Activated naive CD8-positive, alpha-beta T cell (primary cell): ENCODE measurements around the gene LGALS7B.
"Not testable (repeated sequence)": the region's sequence is repeated elsewhere in the genome, so short reads cannot be mapped to it uniquely, and the experiment has no call there.

Source experiments
- H3K27ac Mint-ChIP-seq: one replicate; pipeline ENCODE4 v1.8.0; 2021; ENCODE audit warnings: mixed read lengths
- H3K27me3 Mint-ChIP-seq: one replicate; pipeline ENCODE4 v1.8.0; 2021; ENCODE audit warnings: mixed read lengths
- H3K36me3 Mint-ChIP-seq: one replicate; pipeline ENCODE4 v1.8.0; 2021; ENCODE audit warnings: mixed read lengths
- H3K4me1 Mint-ChIP-seq: one replicate; pipeline ENCODE4 v1.8.0; 2021; ENCODE audit warnings: low read depth, mixed read lengths
- H3K4me3 Mint-ChIP-seq: one replicate; pipeline ENCODE4 v1.8.0; 2021; ENCODE audit warnings: mild to moderate bottlenecking, mixed read lengths
- H3K9me3 Mint-ChIP-seq: one replicate; pipeline ENCODE4 v1.8.0; 2021; ENCODE audit warnings: low read depth, mixed read lengths

Gene LGALS7B

DNA sequence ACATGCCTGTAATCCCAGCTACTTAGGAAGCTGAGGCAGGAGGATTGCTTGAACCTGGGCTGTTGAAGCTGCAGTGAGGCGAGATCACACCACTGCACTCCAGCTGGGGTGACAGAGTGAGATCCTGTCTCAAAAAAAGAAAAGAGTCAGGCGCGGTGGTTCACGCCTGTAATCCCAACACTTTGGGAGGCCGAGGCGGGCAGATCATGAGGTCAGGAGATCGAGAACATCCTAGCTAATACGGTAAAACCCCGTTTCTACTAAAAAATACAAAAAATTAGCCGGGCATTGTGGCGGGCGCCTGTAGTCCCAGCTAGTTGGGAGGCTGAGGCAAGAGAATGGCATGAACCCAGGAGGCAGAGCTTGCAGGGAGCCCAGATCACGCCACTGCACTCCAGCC is 6.8 kb upstream of the LGALS7B start:
- not testable (repeated sequence) for H3K27me3 Mint-ChIP-seq, H3K9me3 Mint-ChIP-seq, H3K4me3 Mint-ChIP-seq, H3K27ac Mint-ChIP-seq, H3K4me1 Mint-ChIP-seq, H3K36me3 Mint-ChIP-seq

DNA sequence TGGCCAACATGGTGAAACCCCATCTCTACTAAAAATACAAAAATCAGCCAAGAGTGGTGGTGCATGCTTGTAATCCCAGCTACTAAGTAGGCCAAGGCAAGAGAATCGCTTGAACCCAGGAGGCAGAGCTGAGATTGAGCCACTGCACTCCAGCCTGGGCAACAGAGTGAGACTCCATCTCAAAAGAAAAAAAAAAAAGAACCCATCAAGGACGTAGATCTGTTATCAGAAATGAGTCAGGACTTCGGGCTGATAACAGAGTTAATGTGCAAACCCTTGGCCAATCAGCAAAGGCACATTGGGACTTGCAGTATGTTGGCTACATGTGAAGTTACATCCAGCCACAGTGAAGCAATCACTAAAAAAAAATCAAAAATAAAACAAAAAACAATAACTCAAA is 4.8 kb upstream of the LGALS7B start:
- Mint-ChIP-seq H3K9me3 (no peaks in the 10 kb centered on the region), H3K27me3 (no peaks in the 10 kb centered on the region), H3K27ac (no peak overlapping the region), H3K36me3 (no peaks in the 10 kb centered on the region), H3K4me1 (no peaks in the 10 kb centered on the region), H3K4me3 (no peak overlapping the region)

DNA sequence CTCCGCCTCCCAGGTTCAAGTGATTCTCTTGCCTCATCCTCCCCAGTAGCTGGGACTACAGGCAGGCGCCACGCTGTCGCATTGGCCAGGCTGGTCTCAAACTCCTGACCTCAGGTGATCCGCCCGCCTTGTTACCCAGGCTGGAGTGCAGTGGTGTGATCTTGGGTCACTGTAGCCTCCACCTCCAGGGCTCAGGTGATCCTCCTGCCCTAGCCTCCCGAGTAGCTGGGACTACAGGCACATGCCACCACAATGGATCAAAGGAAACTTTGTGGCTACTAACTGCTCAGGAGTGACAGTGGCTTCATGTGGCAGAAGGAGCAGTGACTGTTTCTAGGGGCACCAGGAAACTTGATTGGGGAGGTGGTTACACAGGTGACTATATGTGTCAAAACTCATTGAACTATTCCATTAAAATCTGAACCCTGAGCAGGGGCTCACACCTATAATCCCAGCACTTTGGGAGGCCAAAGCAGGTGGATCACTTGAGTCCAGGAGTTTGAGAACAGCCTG is 3.8 kb upstream of the LGALS7B start:
- Mint-ChIP-seq H3K4me1 (no peaks in the 10 kb centered on the region), H3K27me3 (no peaks in the 10 kb centered on the region), H3K27ac (no peak overlapping the region), H3K4me3 (no peak overlapping the region), H3K36me3 (no peaks in the 10 kb centered on the region), H3K9me3 (no peaks in the 10 kb centered on the region)

DNA sequence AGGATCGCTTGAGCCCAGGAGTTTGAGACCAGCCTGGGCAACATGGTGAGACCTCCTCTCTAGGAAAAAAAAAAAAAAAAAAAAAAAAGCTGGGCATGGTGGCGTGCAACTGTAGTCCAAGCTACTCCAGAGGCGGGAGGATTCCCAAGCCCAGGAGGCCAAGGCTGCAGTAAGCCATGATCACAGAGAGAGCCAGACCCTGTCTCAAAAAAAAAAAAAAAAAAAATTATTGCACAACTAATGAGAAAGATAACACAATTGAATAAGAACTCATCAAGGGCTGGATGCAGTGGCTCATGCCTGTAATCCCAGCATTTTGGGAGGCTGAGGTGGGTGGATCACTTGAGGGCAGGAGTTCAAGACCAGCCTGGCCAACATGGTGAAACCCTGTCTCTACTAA is 2.9 kb upstream of the LGALS7B start:
- not testable (repeated sequence) for H3K9me3 Mint-ChIP-seq, H3K27me3 Mint-ChIP-seq, H3K4me3 Mint-ChIP-seq, H3K27ac Mint-ChIP-seq, H3K4me1 Mint-ChIP-seq, H3K36me3 Mint-ChIP-seq

DNA sequence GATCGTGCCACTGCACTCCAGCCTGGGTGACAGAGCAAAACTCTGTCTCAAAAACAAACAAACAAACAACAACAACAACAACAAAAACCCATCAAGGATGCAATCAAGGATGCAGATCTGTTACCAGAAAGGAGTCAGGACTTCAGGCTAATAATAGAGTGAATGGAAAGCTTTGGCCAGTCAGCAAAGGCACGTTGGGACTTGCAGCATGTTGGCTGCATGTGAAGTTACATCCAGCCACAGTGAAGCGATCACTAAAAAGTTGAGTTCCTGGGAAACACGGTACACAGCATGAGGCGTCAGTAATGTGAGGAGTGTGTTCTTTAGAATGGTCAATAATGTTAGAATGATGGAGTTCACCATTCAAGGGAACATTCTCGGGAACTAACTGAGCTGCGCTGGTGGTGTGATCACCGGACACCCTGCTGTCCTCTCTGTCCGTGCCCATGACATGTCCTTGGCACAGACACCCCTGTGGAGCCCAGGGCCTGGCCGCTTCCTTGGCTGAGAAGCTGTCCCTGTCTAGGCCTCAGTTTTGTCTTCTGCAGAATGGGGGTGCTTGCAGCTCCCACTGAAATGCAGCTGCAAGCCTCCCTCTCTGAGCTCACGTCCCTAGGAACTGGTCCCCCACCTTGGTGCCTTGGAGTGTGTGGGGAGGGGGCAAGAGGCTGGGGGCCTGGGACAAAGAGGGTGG is 2.3 kb upstream of the LGALS7B start:
- Mint-ChIP-seq H3K4me3 (no peak overlapping the region), H3K27me3 (no peaks in the 10 kb centered on the region), H3K36me3 (no peaks in the 10 kb centered on the region), H3K4me1 (no peaks in the 10 kb centered on the region), H3K27ac (no peak overlapping the region), H3K9me3 (no peaks in the 10 kb centered on the region)

DNA sequence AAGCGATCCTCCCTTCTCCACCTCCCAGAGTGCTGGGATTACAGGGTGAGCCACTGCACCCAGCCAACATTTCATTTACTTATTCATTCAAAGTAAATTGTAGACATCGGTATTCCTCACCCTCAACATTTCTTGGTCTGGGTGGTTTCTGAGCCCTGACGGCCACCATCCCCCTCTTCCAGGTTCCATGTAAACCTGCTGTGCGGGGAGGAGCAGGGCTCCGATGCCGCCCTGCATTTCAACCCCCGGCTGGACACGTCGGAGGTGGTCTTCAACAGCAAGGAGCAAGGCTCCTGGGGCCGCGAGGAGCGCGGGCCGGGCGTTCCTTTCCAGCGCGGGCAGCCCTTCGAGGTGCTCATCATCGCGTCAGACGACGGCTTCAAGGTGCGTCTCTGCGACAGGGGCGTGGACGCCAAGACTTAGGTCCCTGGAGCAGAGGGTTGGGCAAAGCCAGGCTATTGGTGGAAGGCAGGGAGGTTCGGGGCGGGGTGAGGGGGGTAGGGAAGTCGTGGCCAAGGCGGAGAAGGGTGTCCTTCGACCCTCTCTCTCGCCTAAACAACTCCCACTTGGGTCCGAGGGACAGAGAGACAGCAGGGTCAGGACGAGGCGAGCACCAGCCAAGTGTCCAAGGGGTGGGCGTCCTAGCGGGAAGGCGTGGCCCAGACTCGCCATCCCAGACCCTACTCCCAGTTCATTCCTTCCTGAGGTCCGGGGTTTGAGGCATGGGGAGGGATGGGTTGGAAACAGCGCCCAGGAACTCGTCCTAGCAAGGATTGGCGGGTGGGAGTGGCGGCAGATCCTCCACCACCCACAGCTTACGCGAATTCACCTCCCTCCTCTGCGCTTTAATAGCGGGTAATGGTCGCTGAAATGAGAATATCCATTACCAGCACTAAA is 1.8 kb downstream of the LGALS7B start:
- H3K27ac Mint-ChIP-seq, H3K4me1 Mint-ChIP-seq, H3K27me3 Mint-ChIP-seq, H3K36me3 Mint-ChIP-seq, H3K9me3 Mint-ChIP-seq, H3K4me3 Mint-ChIP-seq: not testable (repeated sequence)

DNA sequence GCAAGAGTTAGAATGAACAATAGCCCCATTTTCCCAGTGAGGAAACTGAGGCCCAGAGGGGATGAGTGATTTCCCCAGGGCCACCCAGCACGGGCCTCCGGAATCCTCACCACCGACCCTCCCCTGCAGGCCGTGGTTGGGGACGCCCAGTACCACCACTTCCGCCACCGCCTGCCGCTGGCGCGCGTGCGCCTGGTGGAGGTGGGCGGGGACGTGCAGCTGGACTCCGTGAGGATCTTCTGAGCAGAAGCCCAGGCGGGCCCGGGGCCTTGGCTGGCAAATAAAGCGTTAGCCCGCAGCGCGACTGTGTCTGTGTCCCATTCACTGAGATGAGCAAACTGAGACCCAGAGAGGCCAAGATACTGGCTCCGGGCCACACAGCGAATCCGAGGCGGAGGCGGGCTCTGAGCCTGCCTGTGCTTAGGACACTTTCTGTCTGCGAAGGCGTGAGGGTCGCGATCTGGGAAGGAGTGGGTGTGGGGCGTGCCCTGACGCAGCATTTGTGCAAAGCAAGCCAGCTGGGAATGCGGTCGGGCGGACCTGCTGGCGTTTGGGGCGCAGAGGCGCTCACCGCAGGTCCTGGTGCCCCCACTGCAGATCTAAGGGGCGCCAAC is 2.6 kb downstream of the LGALS7B start:
- H3K9me3 Mint-ChIP-seq, H3K36me3 Mint-ChIP-seq, H3K27me3 Mint-ChIP-seq, H3K4me3 Mint-ChIP-seq, H3K27ac Mint-ChIP-seq, H3K4me1 Mint-ChIP-seq: not testable (repeated sequence)

DNA sequence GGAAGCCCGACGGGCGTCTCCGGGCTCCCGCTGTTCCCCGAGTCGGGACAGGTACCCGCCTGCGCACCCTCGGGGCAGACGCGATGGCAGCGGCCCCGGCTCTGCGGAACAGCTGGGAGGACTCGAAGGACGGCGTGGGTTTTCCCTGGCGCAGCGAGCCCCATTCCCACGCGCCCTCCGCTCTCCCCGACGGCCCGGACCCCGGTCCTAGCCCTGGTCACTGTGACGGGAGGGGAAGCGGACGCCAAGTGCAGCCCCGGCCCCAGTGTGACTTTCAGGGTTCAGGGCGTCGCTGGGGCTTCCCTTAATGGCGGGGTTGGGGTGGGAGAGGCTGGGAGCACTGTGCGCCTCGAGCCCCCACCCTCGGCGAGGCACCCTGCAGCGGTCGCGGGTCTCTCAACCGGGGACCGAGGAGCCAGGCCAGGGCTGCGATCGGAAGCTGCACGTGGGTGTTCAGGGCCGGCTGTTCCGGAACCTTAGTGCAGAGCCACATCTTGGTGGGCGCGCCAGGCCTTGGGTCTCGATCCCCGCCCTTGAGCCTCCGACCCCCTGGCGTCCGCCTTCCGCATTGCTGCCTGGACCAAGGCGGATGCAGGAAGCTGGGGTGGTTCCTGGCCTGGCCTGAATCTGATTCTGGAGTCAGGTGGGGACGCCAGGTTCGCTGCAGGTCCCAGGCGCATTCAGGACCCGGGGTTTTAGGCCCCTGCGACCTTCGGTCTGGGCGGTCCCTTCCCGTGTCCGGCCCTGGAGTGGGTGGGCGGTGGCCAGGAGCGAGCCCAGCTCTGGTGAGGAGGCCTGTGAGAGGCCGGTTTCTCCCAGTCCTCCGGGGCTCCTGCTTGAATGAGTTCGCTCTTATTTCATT is 3.5 kb downstream of the LGALS7B start:
- Mint-ChIP-seq H3K4me1 (peaks cover 3% of the 10 kb centered on the region), H3K27ac (no peak overlapping the region), H3K4me3 (peak overlapping the region; percentile 72), H3K36me3 (no peaks in the 10 kb centered on the region), H3K9me3 (no peaks in the 10 kb centered on the region), H3K27me3 (no peaks in the 10 kb centered on the region)

DNA sequence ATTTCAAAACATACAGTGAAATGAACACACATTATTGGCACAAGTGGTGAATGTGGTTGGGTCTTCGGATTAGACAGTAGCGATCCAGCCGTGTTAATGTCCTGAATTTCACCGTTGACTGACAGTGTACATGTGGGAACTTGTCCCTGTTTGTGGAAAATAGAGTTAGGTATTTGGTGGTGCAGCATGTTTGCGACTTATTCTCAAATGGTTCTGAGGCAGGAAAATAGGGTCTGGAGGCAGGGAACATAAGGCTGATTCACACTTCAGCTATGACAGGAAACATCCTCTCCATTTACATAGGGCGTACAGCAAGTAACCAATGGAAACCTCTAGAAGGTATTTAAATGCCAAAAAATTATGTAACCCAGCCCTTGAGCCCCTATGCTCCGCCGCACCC is 4.2 kb downstream of the LGALS7B start:
- Mint-ChIP-seq H3K9me3 (no peaks in the 10 kb centered on the region), H3K36me3 (no peaks in the 10 kb centered on the region), H3K4me3 (peak overlapping the region; percentile 72), H3K27ac (no peak overlapping the region), H3K27me3 (no peaks in the 10 kb centered on the region), H3K4me1 (peaks cover 3% of the 10 kb centered on the region)

DNA sequence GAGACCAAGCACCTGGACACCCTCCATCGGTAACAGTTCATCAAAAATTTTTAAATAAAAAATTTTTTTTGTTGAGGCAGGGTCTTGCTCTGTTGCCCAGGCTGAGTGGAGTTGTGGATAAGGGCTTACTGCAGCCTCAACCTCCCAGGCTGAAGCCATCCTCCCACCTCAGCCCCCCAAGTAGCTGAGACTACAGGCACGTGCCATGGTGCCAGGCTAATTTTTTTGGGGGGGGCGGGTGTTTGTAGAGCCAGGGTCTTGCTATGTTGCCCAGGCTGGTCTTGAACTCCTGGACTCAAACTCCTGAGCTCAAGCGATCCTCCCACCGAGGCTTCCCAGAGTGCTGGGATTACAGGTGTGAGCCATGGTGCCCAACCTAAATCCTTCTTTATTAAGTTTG is 4.7 kb downstream of the LGALS7B start:
- H3K4me1 Mint-ChIP-seq = peaks cover 3% of the 10 kb centered on the region
- H3K36me3 Mint-ChIP-seq = no peaks in the 10 kb centered on the region
- H3K27ac Mint-ChIP-seq = no peak overlapping the region
- H3K9me3 Mint-ChIP-seq = no peaks in the 10 kb centered on the region
- no peaks in the 10 kb centered on the region for H3K27me3 Mint-ChIP-seq
- H3K4me3 Mint-ChIP-seq = no peak overlapping the region

DNA sequence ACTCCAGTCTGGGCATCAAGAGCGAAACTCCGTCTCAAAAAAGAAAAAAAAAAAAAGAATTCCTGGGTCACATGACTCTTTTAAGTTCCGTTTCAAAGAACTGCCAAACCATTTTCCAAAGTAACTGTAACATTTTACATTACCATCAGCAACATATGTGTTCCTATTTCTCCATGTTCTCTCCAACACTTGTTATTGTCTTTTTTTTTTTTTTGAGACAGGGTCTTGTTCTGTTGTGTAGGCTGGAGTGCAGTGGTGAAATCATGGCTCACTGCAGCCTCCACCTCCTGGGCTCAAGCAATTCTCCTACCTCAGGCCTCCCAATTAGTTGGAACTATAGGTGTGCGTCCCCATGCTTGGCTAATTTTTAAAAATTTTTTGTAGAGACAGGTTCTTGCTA is 6.5 kb downstream of the LGALS7B start:
- Mint-ChIP-seq H3K27me3 (no peaks in the 10 kb centered on the region), H3K27ac (no peak overlapping the region), H3K4me3 (no peak overlapping the region), H3K36me3 (no peaks in the 10 kb centered on the region), H3K9me3 (no peaks in the 10 kb centered on the region), H3K4me1 (peaks cover 3% of the 10 kb centered on the region)

DNA sequence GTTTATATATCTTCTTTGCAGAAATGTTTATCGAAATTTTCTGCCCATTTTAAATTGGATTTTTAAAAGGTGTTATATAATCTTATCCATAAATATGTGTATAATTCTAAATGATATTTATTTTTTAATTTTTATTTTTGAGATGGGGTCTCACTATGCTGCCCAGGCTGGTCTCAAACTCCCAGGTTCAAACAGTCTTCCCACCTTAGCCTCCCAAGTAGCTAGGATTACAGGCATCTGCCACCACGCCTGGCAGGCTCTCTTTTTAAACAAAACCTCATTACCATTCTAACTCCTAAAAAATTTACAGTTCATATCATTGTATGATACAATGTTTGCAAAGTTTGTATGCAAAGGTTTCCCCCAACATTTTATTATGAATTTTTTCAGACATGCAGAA is 7.2 kb downstream of the LGALS7B start:
- H3K9me3 Mint-ChIP-seq = no peaks in the 10 kb centered on the region
- no peaks in the 10 kb centered on the region for H3K27me3 Mint-ChIP-seq
- H3K4me3 Mint-ChIP-seq = no peak overlapping the region
- H3K27ac Mint-ChIP-seq = no peak overlapping the region
- peaks cover 3% of the 10 kb centered on the region for H3K4me1 Mint-ChIP-seq
- no peaks in the 10 kb centered on the region for H3K36me3 Mint-ChIP-seq

DNA sequence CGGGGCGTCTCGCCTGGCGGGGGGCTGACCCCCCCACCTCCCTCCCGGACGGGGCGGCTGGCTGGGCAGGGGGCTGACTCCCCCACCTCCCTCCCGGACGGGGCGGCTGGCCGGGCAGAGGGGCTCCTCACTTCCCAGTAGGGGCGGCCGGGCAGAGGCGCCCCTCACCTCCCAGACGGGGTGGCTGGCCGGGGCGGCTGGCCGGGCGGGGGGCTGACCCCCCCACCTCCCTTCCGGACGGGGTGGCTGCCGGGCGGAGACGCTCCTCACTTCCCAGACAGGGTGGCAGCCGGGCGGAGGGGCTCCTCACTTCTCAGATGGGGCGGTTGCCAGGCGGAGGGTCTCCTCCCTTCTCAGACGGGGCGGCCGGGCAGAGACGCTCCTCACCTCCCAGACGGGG is 8.8 kb downstream of the LGALS7B start:
- not testable (repeated sequence) for H3K27ac Mint-ChIP-seq, H3K4me1 Mint-ChIP-seq, H3K27me3 Mint-ChIP-seq, H3K36me3 Mint-ChIP-seq, H3K9me3 Mint-ChIP-seq, H3K4me3 Mint-ChIP-seq

DNA sequence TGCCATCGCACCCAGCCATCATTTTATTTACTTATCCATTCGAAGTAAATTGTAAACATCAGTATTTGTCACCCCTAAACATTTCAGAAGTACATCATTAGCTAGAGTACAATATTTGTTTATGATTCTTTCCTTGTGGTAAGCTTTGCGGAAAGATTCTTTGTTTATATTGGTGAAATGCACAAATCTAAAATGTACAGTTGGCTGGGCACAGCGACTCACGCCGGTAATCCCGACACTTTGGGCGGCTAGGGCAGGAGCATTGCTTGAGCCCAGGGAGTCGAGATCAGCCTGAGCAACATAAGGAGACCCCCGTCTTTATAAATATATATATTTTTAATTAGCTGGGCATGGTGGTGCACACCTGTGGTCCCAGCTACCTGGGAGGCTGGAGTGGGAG is 10.1 kb downstream of the LGALS7B start:
- no peak overlapping the region for H3K4me3 Mint-ChIP-seq
- no peaks in the 10 kb centered on the region for H3K36me3 Mint-ChIP-seq
- no peak overlapping the region for H3K27ac Mint-ChIP-seq

More for the DNA sequence above, 10.1 kb downstream of the LGALS7B start:
- no peaks in the 10 kb centered on the region for H3K9me3 Mint-ChIP-seq
- no peaks in the 10 kb centered on the region for H3K27me3 Mint-ChIP-seq
- H3K4me1 Mint-ChIP-seq = no peaks in the 10 kb centered on the region
